Measurements from ENCODE around the gene KASH5. TPM values are rescaled to one million over a fixed set of nuclear protein-coding genes. Genes with fewer than 3 reads are reported as not detected.

KASH5 gene
- polyA plus RNA-seq, 2 of the 4 experiments (the other 2 are of a cell fraction), result 0.08 to 0.17 TPM

GRCh38 chr19:49364083-49364737 is 23.8 kb upstream of the KASH5 start:
- DNase-seq (ENCODE audit: low read depth in 1 of 2, low spot score in 1 of 2) (no peak), FAIRE-seq (no peak), ATAC-seq (no peak)
- H3K9me3 ChIP-seq, result peaks cover 13% of the 10 kb centered on the region
- WGBS (ENCODE audit: missing lambda C conversion rate), result 68% methylated on average over 27 of the region's 27 CpGs
- H3K27ac ChIP-seq, result peak overlapping the region; percentile 73 to 83
- peaks cover 15% of the 10 kb centered on the region; the same call in 2 of the 3 replicates for H3K4me1 ChIP-seq
- TF ChIP-seq CEBPB (IDR thresholded peaks at IDR 0.05) (peak in 1 of 2 experiments; percentile 75; a peak in 2 of 4 replicates), PBX3 (IDR thresholded peaks at IDR 0.05) (no peak), NPAS2 (CRISPR knock-in tag; IDR thresholded peaks at IDR 0.05; ENCODE audit: borderline replicate concordance) (no peak), PHF8 (IDR thresholded peaks at IDR 0.05; ENCODE audit: borderline replicate concordance, low read depth) (peak; percentile 24; the same call in 1 of the 2 replicates), HDAC2 (IDR thresholded peaks at IDR 0.05) (no peak), HES2 (IDR thresholded peaks at IDR 0.05) (no peak), ZFP36 (IDR thresholded peaks at IDR 0.05; ENCODE audit: borderline replicate concordance, partially characterized antibody) (no peak), RCOR1 (IDR thresholded peaks at IDR 0.05; ENCODE audit: low read depth, low read length) (no peak), MAZ (IDR thresholded peaks at IDR 0.05; ENCODE audit: borderline replicate concordance, low read depth, low read length) (no peak), HOXA7 (CRISPR knock-in tag; IDR thresholded peaks at IDR 0.05) (no peak), RNF2 (IDR thresholded peaks at IDR 0.05; ENCODE audit: borderline replicate concordance, low read depth) (no peak), REST (IDR thresholded peaks at IDR 0.05) (no peak), MYC (IDR thresholded peaks at IDR 0.05; ENCODE audit: borderline replicate concordance, low read length) (no peak)
- ChIA-PET CTCF (interaction anchor here (1.5 kb wide), 1 partner anchor 78 kb away, joined by 5 read pairs; the partner anchor contains the start of gene SLC17A7), POLR2A (no interaction called here)
- H3K4me3 ChIP-seq, result peak overlapping the region; percentile 44
- peak overlapping the region; percentile 74 for H3K4me2 ChIP-seq

- peaks cover 25% of the 10 kb centered on the region for H3K9me3 ChIP-seq
- no peak for DNase-seq (ENCODE audit: low read depth in 1 of 2, low spot score in 1 of 2)
- FAIRE-seq, result no peak
- no peak for ATAC-seq
- CTCF ChIA-PET, result interaction anchor here (0.7 to 4.7 kb wide), 6 partner anchors 10 to 1101 kb away, joined by 3 to 34 read pairs (median 5); no protein-coding TSS in a partner anchor
- POLR2A ChIA-PET, result no interaction called here
- H3K4me3 ChIP-seq, result no peak overlapping the region
- no peak overlapping the region for H3K4me2 ChIP-seq
- H3K4me1 ChIP-seq, result peaks cover 13% of the 10 kb centered on the region; the same call in 2 of the 3 replicates
- TF ChIP-seq PBX3 (IDR thresholded peaks at IDR 0.05) (no peak), HEYL (CRISPR knock-in tag; IDR thresholded peaks at IDR 0.05) (no peak), HDAC2 (IDR thresholded peaks at IDR 0.05) (0 out of 2 replicates have a peak, but pooled peaks have one; percentile 36), KDM1A (IDR thresholded peaks at IDR 0.05; ENCODE audit: low read depth) (peak; percentile 79; the same call in 1 of the 2 replicates)
- H3K27ac ChIP-seq, result no peak overlapping the region
Observed at GRCh38 chr19:49366110-49366509, 21.9 kb upstream of the KASH5 start.

Data from A549 (cell line).